Measurements from ENCODE around the gene WAPL. TPM values are rescaled to one million over a fixed set of nuclear protein-coding genes. Genes with fewer than 3 reads are reported as not detected.
A peak's percentile ranks its signal among the peaks of the same experiment; 100 is the strongest.

The WAPL gene
- total and polyA plus RNA-seq, 2 of the 13 experiments (the other 11 are each of a cell fraction or from before 2014, with no cell fraction given) = 13.2 to 43.5 TPM

DNA sequence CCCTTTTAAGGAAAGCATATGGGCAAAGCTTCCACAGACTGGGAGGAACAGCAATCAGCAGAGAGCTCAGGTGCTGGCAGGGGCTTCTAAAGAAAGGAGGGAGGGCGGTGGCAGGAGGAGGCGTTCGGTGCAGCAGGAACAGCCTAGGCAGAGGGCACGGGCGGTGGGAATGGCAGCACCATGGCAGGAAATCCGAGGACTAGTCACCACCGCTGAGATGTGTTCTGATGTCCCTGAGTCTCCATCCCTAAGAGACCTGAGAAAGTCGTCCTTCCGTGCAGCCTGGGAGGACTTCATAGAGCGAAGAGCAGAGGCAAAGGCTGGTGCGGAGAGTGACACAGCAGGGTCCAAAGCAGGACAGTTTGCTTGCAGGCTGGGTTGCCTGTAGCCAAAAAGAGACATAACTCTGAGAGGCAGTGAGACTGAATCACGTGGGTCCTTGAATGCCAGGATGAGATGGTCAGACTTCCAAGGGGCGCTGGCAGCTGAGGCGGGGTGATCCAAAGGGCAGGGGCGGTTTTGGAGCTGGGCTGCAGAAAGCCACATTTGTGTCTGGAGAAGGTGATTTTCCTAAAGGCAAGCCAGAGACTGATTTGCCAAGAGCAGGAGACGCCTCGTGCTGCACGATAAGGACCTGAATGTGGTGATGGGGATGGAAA lies 119.2 kb downstream of the WAPL start (continued):
- TF ChIP-seq FOXC1 (CRISPR knock-in tag; IDR thresholded peaks at IDR 0.05; ENCODE audit: borderline replicate concordance) = no peak
- TF ChIP-seq SAP130 (CRISPR knock-in tag; IDR thresholded peaks at IDR 0.05; ENCODE audit: low read depth) = peak; percentile 18; the same call in 1 of the 2 replicates
- TF ChIP-seq, protein P1, sequence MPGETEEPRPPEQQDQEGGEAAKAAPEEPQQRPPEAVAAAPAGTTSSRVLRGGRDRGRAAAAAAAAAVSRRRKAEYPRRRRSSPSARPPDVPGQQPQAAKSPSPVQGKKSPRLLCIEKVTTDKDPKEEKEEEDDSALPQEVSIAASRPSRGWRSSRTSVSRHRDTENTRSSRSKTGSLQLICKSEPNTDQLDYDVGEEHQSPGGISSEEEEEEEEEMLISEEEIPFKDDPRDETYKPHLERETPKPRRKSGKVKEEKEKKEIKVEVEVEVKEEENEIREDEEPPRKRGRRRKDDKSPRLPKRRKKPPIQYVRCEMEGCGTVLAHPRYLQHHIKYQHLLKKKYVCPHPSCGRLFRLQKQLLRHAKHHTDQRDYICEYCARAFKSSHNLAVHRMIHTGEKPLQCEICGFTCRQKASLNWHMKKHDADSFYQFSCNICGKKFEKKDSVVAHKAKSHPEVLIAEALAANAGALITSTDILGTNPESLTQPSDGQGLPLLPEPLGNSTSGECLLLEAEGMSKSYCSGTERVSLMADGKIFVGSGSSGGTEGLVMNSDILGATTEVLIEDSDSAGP (CRISPR knock-in tag; IDR thresholded peaks at IDR 0.05; ENCODE audit: borderline replicate concordance) = no peak; the same call in 1 of the 2 replicates
- TF ChIP-seq AGO2 (optimal IDR thresholded peaks at IDR 0.05; ENCODE audit: low read depth, low read length) = peak; percentile 57
- TF ChIP-seq RCOR2 (CRISPR knock-in tag; IDR thresholded peaks at IDR 0.05) = no peak
- peak; percentile 86; the same call in 1 of the 2 replicates for TF ChIP-seq ZC3H13 (CRISPR knock-in tag; IDR thresholded peaks at IDR 0.05)
- TF ChIP-seq KLF15 (CRISPR knock-in tag; IDR thresholded peaks at IDR 0.05; ENCODE audit: borderline replicate concordance) = no peak
- TF ChIP-seq SALL1 (CRISPR knock-in tag; IDR thresholded peaks at IDR 0.05) = peak; percentile 28
- TF ChIP-seq, protein P2, sequence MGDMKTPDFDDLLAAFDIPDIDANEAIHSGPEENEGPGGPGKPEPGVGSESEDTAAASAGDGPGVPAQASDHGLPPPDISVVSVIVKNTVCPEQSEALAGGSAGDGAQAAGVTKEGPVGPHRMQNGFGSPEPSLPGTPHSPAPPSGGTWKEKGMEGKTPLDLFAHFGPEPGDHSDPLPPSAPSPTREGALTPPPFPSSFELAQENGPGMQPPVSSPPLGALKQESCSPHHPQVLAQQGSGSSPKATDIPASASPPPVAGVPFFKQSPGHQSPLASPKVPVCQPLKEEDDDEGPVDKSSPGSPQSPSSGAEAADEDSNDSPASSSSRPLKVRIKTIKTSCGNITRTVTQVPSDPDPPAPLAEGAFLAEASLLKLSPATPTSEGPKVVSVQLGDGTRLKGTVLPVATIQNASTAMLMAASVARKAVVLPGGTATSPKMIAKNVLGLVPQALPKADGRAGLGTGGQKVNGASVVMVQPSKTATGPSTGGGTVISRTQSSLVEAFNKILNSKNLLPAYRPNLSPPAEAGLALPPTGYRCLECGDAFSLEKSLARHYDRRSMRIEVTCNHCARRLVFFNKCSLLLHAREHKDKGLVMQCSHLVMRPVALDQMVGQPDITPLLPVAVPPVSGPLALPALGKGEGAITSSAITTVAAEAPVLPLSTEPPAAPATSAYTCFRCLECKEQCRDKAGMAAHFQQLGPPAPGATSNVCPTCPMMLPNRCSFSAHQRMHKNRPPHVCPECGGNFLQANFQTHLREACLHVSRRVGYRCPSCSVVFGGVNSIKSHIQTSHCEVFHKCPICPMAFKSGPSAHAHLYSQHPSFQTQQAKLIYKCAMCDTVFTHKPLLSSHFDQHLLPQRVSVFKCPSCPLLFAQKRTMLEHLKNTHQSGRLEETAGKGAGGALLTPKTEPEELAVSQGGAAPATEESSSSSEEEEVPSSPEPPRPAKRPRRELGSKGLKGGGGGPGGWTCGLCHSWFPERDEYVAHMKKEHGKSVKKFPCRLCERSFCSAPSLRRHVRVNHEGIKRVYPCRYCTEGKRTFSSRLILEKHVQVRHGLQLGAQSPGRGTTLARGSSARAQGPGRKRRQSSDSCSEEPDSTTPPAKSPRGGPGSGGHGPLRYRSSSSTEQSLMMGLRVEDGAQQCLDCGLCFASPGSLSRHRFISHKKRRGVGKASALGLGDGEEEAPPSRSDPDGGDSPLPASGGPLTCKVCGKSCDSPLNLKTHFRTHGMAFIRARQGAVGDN (CRISPR knock-in tag; IDR thresholded peaks at IDR 0.05) = peak; percentile 85
- TF ChIP-seq RBM39 (IDR thresholded peaks at IDR 0.05; ENCODE audit: low read depth, low read length, poor library complexity, severe bottlenecking) = no peak
- TF ChIP-seq ZNF850 (CRISPR knock-in tag; conservative IDR thresholded peaks at IDR 0.05) = no peak
- TF ChIP-seq ZFX (CRISPR knock-in tag; IDR thresholded peaks at IDR 0.05; ENCODE audit: low read depth) = no peak
- no peak for TF ChIP-seq CREB3 (CRISPR knock-in tag; IDR thresholded peaks at IDR 0.05)
- no peak for TF ChIP-seq ZNF737 (CRISPR knock-in tag; IDR thresholded peaks at IDR 0.05; ENCODE audit: borderline replicate concordance)
- TF ChIP-seq GZF1 (CRISPR knock-in tag; IDR thresholded peaks at IDR 0.05) = no peak
- no peak for TF ChIP-seq TAF15 (IDR thresholded peaks at IDR 0.05; ENCODE audit: low read depth, low read length, poor library complexity, severe bottlenecking)
- TF ChIP-seq NCOA5 (CRISPR knock-in tag; IDR thresholded peaks at IDR 0.05) = no peak
- TF ChIP-seq KDM5A (IDR thresholded peaks at IDR 0.05; ENCODE audit: borderline replicate concordance, low read length) = no peak
- TF ChIP-seq SOX6 (IDR thresholded peaks at IDR 0.05) = no peak
- no peak for TF ChIP-seq SOX6 (CRISPR knock-in tag; IDR thresholded peaks at IDR 0.05)
- TF ChIP-seq ZNF616 (CRISPR knock-in tag; IDR thresholded peaks at IDR 0.05; ENCODE audit: low read depth) = 0 out of 2 replicates have a peak, but pooled peaks have one; percentile 39
- no peak for TF ChIP-seq MAFF (IDR thresholded peaks at IDR 0.05; ENCODE audit: low read depth, low read length)
- no peak for TF ChIP-seq ARNT (IDR thresholded peaks at IDR 0.05)
- no peak for TF ChIP-seq TAF1 (CRISPR knock-in tag; IDR thresholded peaks at IDR 0.05)
